Activated CD8-positive, alpha-beta memory T cell treated with anti-CD3 and anti-CD28 coated beads, Interleukin-2, amount 50 U/mL, for 1 hour (primary cell): ENCODE data around the gene SMIM7.

Experiments
- DNase-seq: peaks from one replicate; pipeline ENCODE4 v3.0.0-alpha.2; 2020; ENCODE audit errors: extremely low read depth

SMIM7 gene

DNA sequence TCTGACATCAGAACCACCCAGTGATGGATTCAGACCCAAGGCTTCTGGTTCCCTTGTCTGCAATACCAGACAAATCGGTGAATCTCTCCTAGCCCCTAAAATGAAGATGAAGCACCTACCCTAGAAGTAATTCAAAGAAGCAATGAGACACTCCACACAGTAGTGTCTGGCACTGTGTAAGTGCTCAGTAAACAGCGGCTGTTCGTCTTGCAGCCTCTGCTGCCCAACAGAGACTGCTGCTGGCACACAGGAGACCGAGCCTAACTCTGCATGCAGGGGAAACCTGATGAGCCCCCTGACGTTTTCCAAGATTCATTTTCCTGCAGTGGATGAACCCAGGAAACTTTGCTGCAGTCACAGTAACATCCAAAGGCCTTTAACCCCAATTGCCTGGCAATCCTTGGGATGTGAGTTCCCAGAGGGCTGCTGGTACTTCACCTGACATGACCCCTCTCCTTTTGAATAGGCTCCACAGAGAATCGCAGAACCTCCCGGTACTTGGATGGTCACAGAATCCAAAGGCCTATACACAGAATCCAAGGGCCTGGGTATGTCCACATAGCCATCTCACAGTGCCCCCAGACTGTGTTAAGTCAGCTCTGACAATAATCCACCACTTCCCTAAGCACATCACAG, 38.7 kb downstream of the SMIM7 start:
- DNase-seq: no peak

GRCh38 chr19:16620584-16620983, 39.4 kb downstream of the SMIM7 start:
- DNase-seq: no peak

GRCh38 chr19:16620018-16620417, 39.9 kb downstream of the SMIM7 start:
- DNase-seq: no peak

DNA sequence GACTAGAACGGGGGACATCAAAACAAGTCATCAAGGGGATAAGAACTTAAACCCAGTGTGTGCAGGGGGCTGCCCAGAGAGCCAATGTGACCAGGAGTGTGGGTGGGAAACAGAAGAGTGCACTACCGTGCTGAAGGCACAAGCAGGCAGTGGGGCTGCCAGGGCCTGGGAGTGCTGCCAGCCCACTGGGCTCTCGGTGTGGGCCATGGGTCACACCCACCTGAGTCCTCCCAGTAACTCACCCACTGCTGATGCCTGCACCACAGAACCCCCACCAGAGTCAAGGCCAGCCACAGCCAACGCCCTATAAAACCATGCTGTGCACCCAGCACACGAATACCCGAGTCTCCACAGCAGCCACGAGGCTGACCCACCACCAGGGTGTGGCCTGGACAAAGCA, 40.5 kb downstream of the SMIM7 start:
- DNase-seq: no peak

DNA sequence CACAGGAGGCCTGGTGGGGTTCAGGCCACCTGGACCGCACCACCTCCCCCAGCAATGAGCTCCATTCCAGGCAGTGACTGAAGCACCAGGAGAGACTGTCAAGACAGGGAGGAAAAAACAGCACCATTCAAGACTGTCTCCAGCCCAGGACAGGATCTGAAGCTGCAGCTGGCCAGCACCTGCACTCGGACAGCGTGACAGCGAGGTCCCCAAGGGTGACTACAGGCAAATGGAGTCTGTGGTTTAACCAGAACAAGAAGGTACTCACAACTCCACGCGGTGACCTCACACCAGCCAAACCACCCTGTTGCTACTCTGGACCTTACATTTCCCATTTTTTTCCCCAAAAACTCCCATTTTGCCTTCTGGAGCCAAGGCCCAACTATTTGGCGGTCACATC, 41.7 kb downstream of the SMIM7 start:
- no peak for DNase-seq

GRCh38 chr19:16615808-16616207, 44.1 kb downstream of the SMIM7 start:
- DNase-seq: no peak

- no peak for DNase-seq
Measured at GRCh38 chr19:16614941-16615340, 45.0 kb downstream of the SMIM7 start.

GRCh38 chr19:16613841-16614240, 46.1 kb downstream of the SMIM7 start:
- DNase-seq: no peak

DNA sequence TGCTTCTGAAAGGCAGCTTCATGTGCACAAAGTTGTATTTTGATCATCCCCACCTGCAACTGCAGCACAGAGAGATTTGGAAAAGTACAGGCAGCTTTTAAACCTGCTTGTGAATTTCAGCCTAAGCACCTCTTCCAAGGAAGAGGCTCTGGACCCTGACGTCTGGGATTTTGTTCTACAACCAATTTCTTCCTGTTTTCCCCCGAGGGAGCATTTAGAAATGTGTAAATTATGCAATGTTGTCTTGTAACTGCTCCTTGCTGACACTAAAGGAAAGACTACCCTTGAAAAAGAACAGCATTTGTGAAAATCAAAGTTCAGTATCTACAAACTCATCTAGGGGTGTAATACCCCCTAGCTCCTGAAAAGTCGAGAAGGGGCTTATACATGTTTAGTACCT, 47.3 kb downstream of the SMIM7 start:
- no peak for DNase-seq

GRCh38 chr19:16611121-16611520, 48.8 kb downstream of the SMIM7 start:
- DNase-seq: no peak

DNA sequence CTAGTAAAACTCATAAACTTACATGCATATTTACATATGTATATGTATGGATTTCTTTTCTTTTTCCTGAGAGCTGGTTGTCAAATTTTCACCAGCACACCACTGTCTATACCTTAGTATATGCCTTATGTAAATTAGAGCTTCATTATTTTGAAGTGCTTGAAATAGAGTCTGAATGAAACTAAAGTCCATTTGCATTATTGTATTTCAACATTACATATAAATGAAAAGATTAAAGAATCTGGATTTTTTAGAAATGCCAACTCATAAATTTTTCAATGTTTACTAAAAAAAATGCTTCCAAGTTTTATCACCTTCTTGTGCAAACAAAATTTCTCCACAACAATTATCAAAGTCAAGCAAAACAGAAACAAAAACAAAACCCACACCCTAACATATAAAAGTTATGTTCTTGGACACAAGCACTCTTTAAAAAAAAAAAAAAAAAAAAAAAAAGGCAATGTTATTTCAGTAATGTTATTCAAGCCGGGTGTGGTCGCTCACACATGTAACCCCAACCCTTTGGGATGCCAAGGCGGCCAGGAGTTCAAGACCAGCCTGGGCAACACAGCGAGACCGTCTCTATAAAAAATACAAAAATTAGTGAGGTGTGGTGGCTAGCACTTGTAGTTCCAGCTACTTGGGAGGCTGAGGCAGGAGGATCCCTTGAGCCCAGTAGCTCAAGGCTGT, 50.3 kb downstream of the SMIM7 start:
- DNase-seq: no peak

GRCh38 chr19:16608290-16608739, 51.6 kb downstream of the SMIM7 start:
- no peak for DNase-seq

DNA sequence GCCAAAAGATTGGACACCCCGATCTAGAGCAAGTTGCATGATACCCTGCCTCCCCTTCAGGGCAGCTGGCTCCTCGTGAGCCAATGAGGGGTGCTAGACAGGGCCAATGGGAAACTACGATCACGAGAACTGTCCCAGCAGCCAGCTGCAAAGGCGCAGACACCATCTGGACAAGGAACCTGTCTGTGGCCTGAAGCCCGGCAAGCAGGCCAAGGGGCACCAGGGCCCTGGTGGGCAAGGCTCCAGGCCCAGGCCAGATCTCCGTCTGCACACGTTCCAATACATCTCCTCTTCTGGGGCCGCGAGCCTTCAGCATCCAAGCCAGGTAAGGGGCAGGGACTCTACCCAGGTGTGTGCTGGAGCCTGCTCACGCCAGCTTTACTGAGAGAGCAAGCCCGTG, 52.1 kb downstream of the SMIM7 start:
- DNase-seq: no peak

GRCh38 chr19:16605553-16605994, 54.4 kb downstream of the SMIM7 start:
- DNase-seq: no peak

GRCh38 chr19:16605115-16605514, 54.8 kb downstream of the SMIM7 start:
- no peak for DNase-seq

DNA sequence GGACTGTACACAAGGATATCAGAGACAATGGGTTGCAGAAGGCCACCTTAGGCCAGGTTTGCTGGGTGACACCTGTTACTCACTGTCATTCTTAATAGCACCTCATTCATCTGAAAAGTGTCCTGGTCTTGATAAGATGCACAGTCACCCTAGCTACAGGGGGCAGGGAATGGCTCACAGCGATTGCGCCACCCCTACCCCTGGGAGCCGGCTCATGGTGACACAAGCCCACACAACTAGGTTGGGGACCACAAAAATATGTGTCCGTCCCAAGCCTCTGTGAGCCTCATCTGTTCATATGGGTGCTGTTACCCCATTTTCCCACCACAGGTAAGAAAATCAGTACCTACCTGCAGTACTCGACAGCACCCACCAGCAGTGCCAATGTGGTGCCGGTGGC, 55.3 kb downstream of the SMIM7 start:
- no peak for DNase-seq

- no peak for DNase-seq
Measured at GRCh38 chr19:16603090-16603489, 56.9 kb downstream of the SMIM7 start.

DNA sequence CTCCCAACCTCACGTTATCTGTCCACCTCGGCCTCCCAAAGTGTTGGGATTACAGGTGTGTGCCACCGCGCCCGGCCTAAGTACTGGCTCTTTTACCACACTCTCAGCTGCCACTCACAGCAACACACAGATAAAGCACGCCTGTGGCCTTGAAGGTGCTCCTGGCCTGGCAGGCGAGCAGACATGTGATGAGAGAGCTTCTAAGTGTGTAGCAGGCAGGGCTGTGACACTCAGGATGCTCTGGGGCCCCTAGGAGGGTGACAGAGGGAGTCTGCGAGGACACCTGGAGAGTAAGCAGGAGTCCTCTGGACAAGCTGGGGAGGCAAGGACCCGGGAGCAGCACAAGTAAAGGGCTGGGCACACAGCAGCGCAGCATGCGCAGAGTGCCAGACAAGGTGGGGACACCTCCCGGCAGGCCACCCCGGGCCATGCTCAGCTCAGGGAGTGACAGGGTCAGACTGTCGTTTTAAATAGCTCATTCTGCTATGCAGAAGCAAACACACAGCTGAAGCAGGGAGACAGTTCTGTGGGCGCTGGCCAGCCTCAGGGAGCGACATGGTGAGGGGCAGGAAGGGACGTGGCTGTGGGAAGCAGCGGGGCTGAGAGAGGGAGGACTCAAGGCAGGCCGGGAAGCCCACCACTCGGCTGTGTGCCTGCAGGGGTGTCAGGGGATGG, 58.4 kb downstream of the SMIM7 start:
- no peak for DNase-seq

DNA sequence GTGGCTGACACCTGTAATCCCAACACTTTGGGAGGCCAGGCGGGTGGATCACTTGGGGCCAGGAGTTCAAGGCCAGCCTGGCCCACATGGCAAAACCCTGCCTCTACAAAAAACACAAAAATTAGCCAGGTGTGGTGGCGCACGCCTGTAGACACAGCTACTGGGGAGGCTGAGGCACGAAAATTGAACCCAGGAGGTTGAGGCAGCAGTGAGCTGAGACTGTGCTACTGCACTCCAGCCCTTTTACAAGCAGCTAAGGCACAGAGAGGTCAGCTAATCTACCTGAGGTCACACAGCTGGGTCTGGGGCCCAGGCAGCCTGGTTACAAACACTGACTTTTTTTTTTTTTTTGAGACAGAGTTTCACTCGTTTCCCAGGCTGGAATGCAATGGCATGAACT, 59.1 kb downstream of the SMIM7 start:
- DNase-seq: no peak

- DNase-seq: no peak
Measured at GRCh38 chr19:16599655-16600346, 60.1 kb downstream of the SMIM7 start.

DNA sequence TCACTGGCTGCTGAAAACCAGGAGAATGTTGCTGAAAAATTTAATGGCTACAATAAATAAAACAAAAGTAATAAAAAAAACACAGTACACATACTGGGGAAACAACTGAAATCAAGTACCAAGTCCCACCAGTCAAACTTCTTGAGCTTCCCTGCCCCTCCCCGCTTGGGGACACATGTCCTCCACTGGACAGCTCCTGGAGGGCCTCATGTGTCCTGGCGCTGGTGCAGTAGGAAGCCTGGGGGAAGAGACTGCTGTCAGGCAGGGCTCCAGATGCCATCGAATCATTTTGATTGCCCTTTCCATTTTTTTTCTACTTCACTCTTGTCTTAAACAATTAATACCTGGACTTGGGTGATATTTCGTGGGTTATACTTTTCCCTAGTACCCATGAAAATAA, 61.1 kb downstream of the SMIM7 start:
- DNase-seq: no peak

GRCh38 chr19:16596399-16596798, 63.5 kb downstream of the SMIM7 start:
- DNase-seq: no peak
